ENCODE measurements around the gene SPATA6. TPM values are rescaled to one million over a fixed set of nuclear protein-coding genes. Genes with fewer than 3 reads are reported as not detected.
"Not testable (repeated sequence)": the region's sequence is repeated elsewhere in the genome, so short reads cannot be mapped to it uniquely, and the experiment has no call there.

SPATA6 gene
- total RNA-seq, 4 donors from 2014 or later: 0.85 to 7.0 (median 3.2) TPM

DNA sequence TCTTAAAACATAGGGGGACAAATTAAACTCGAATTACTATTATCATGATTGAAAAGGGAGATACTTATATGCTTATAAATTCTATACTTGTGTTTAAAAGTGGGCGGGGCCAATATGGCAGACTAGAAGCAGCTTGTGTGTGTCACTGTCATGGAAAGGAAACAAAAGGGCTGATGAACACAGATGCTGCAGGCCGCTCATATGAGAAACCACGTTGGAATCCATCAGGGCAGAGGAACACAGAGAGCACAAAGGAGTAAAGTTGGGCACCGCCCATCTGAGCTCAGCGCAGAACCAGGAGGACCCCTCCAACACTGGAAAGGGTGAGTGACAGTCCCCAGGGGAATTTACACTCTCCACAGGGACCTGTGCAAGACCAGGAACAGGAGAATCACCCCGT is 142.5 kb downstream of the SPATA6 start:
- Histone ChIP-seq H3K27ac (no peak overlapping the region), H3K9me3 (peaks cover 0 to 10% (median 7%) of the 10 kb centered on the region in 3 donors), H3K36me3 (peaks cover 0 to 19% of the 10 kb centered on the region in 2 donors), H3K4me1 (no peaks in the 10 kb centered on the region), H3K27me3 (no peaks in the 10 kb centered on the region), H3K4me3 (no peak overlapping the region)
- in situ Hi-C loops (cut with MboI; ENCODE audit: low sequenced_read_pairs in 4 of 4) (no loop called here), intact Hi-C loops (cut with DNase I; ENCODE audit: low total_unique reads) (no loop called here)
- DNase-seq: no peak
- TF ChIP-seq POLR2A (IDR thresholded peaks at IDR 0.05): no peak
- TF ChIP-seq, protein P1, sequence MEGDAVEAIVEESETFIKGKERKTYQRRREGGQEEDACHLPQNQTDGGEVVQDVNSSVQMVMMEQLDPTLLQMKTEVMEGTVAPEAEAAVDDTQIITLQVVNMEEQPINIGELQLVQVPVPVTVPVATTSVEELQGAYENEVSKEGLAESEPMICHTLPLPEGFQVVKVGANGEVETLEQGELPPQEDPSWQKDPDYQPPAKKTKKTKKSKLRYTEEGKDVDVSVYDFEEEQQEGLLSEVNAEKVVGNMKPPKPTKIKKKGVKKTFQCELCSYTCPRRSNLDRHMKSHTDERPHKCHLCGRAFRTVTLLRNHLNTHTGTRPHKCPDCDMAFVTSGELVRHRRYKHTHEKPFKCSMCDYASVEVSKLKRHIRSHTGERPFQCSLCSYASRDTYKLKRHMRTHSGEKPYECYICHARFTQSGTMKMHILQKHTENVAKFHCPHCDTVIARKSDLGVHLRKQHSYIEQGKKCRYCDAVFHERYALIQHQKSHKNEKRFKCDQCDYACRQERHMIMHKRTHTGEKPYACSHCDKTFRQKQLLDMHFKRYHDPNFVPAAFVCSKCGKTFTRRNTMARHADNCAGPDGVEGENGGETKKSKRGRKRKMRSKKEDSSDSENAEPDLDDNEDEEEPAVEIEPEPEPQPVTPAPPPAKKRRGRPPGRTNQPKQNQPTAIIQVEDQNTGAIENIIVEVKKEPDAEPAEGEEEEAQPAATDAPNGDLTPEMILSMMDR (IDR thresholded peaks at IDR 0.05 in 4 of 5, conservative IDR thresholded peaks at IDR 0.05 in 1 of 5): no peak
- no peak for ATAC-seq

DNA sequence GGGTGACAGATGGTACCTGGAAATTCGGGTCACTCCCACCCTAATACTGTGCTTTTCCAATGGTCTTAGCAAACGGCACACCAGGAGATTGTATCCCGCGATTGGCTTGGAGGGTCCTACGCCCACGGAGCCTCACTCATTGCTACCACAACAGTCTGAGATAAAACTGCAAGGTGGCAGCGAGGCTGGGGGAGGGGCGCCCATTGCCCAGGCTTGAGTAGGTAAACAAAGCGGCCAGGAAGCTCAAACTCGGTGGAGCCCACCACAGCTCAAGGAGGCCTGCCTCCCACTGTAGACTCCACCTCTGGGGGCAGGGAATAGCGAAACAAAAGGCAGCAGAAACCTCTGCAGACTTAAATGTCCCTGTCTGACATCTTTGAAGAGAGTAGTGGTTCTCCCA is 160.2 kb downstream of the SPATA6 start:
- intact Hi-C loops (cut with DNase I; ENCODE audit: low total_unique reads); ATAC-seq; H3K27me3 ChIP-seq; H3K4me3 ChIP-seq; DNase-seq; H3K4me1 ChIP-seq; H3K9me3 ChIP-seq; in situ Hi-C loops (cut with MboI; ENCODE audit: low sequenced_read_pairs in 4 of 4); H3K36me3 ChIP-seq; H3K27ac ChIP-seq: not testable (repeated sequence)

DNA sequence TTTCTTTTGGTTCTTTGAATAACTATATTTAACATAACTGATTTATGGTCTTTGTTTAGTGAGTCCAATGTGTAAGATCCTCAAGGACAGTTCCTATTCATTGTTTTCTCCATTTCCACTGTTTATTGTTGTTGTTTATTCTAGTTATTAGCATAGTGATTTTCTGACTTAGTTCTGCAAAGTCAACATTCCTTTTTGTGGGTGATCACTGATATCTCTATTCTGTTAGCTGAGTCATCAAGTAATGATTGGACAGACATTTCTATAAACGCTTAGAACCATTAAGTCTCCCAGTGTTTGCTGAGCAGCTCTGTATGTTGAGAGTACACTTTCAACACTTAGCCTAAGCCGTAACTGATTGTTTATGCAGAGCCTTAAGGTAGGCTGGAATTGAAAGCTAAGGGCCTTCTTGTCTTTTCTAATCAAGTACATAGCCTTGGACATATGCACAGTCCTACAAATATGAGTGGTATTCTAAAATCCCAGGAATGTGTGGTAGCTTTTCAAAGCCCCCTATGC is 162.4 kb downstream of the SPATA6 start:
- Histone ChIP-seq H3K36me3 (peaks cover 0 to 3% of the 10 kb centered on the region in 2 donors), H3K27me3 (no peaks in the 10 kb centered on the region), H3K9me3 (no peaks in the 10 kb centered on the region), H3K27ac (no peak overlapping the region), H3K4me1 (no peaks in the 10 kb centered on the region), H3K4me3 (no peak overlapping the region)
- intact Hi-C loops (cut with DNase I; ENCODE audit: low total_unique reads): no loop called here
- ATAC-seq (no peak), DNase-seq (no peak)
- no peak for TF ChIP-seq POLR2A (IDR thresholded peaks at IDR 0.05)
- TF ChIP-seq, protein P1 (IDR thresholded peaks at IDR 0.05 in 4 of 5, conservative IDR thresholded peaks at IDR 0.05 in 1 of 5): no peak
- in situ Hi-C loops (cut with MboI; ENCODE audit: low sequenced_read_pairs in 4 of 4): no loop called here

DNA sequence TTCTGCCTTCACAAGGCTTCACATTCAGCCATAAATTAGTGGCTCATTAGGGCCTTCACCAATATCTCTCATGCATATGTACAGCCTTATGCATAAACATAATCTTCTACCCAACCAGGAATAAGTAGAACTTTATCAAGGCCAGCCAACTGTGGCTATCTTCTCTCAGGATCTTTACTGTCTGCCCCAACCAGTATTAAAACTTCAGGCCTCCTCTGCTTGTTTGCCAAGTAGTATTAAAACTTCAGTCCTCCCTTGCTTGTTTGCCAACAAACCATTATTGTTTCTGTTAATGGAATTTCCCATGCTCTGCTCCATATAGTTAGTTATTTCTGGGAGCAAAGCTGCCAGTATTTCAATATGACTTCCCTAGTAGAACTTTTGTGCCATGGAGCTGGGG is 169.4 kb downstream of the SPATA6 start:
- no peak overlapping the region for H3K4me3 ChIP-seq
- H3K4me1 ChIP-seq: no peaks in the 10 kb centered on the region
- ATAC-seq: no peak
- no peaks in the 10 kb centered on the region for H3K9me3 ChIP-seq
- no peaks in the 10 kb centered on the region for H3K36me3 ChIP-seq
- TF ChIP-seq, protein P1 (IDR thresholded peaks at IDR 0.05 in 4 of 5, conservative IDR thresholded peaks at IDR 0.05 in 1 of 5): no peak
- TF ChIP-seq POLR2A (IDR thresholded peaks at IDR 0.05): no peak
- intact Hi-C loops (cut with DNase I; ENCODE audit: low total_unique reads): no loop called here
- no peak for DNase-seq
- in situ Hi-C loops (cut with MboI; ENCODE audit: low sequenced_read_pairs in 4 of 4): no loop called here
- H3K27ac ChIP-seq: no peak overlapping the region
- no peaks in the 10 kb centered on the region for H3K27me3 ChIP-seq

DNA sequence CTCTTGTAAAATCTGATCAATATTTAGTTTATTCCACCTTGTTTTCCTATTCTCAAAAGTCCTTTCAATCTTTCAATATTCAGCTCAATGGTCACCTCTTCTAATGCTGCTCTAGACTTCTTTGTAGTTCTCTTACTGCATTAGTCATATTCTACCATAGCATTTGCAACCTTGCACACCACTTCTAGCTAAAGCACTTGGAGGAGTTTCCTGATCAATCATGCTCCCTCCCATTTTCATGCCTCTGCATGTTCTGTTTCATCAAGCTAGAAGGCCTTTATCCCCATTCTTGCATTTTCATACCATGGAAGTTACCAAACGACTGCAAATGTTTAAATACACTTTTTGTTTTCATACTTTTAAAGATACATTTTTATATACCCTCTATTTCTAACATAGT is 177.3 kb downstream of the SPATA6 start:
- Histone ChIP-seq H3K4me1 (no peaks in the 10 kb centered on the region), H3K36me3 (no peaks in the 10 kb centered on the region), H3K9me3 (no peaks in the 10 kb centered on the region), H3K27ac (no peak overlapping the region), H3K4me3 (no peak overlapping the region), H3K27me3 (no peaks in the 10 kb centered on the region)
- TF ChIP-seq, protein P1 (IDR thresholded peaks at IDR 0.05 in 4 of 5, conservative IDR thresholded peaks at IDR 0.05 in 1 of 5): no peak
- TF ChIP-seq POLR2A (IDR thresholded peaks at IDR 0.05): no peak
- ATAC-seq (no peak), DNase-seq (no peak)
- in situ Hi-C loops (cut with MboI; ENCODE audit: low sequenced_read_pairs in 4 of 4): no loop called here
- intact Hi-C loops (cut with DNase I; ENCODE audit: low total_unique reads): no loop called here

DNA sequence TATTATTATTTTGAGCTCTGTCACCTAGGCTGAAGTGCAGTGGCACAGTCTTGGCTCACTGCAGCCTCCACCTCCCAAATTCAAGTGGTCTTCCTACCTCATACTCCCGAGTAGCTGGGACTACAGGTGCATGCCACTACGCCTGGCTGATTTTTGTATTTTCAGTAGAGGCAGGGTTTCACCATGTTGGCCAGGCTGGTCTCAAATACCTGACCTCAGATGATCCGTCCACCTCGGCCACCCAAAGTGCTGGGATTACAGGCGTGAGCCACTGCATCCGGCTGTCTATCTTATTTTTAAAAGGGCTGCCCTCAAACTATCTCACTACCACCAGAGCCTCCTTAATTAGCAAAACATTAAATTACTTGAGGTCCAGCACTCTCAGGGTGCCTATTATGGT is 177.9 kb downstream of the SPATA6 start:
- in situ Hi-C loops (cut with MboI; ENCODE audit: low sequenced_read_pairs in 4 of 4); H3K36me3 ChIP-seq; H3K9me3 ChIP-seq; DNase-seq; H3K27ac ChIP-seq; H3K4me3 ChIP-seq; intact Hi-C loops (cut with DNase I; ENCODE audit: low total_unique reads); ATAC-seq; H3K27me3 ChIP-seq; H3K4me1 ChIP-seq: not testable (repeated sequence)
